ENCODE measurements around the gene ANKRD63.

ANKRD63 gene, protein sequence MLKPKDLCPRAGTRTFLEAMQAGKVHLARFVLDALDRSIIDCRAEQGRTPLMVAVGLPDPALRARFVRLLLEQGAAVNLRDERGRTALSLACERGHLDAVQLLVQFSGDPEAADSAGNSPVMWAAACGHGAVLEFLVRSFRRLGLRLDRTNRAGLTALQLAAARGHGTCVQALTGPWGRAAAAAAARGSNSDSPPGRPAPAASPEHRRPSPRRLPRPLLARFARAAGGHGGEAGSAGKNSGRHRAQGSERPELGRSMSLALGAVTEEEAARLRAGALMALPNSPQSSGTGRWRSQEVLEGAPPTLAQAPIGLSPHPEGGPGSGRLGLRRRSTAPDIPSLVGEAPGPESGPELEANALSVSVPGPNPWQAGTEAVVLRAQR

DNA sequence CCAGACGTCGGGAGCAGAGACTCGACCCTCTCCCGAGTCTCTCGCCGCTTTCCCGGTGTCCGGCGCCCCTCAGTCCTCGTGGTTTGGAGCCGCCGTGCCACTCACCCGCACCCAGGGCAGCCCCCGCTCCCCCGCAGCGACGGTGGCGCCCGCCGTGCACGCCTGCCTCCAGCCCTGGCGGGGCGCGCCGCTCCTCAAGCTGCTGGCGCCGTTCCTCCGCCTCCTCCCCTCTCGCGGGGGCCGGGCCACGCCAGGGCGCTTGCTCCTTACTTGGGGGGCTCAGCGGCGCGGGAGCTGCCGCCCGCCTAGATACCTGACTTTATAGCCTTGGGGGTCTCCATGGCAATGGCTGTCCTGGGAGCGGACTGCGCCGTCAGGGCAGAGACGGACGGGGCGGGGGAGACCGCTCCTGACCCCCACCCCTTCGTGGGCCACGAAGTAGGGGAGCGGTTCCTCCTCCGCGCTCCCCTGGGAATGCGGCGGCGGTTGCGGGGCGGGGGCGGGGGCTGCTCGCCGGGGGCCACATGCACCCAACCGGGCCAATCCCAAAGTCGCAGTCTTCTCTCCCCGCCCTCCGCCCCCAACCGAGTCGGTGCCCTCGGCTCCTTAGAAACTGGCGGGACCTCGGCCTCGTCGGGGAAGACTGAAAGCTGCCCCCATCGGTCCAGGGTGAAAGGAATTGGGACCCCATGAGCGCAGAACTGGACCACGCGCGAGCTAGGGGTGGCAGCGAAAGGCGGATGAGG is at the start of gene ANKRD63:
TSS of gene ANKRD63 (minus strand) at position 196 of the 746 bp plus-strand sequence. CDS start 478 bp downstream, outside the sequence.
- no peak for DNase-seq (ENCODE audit: low read depth)

DNA sequence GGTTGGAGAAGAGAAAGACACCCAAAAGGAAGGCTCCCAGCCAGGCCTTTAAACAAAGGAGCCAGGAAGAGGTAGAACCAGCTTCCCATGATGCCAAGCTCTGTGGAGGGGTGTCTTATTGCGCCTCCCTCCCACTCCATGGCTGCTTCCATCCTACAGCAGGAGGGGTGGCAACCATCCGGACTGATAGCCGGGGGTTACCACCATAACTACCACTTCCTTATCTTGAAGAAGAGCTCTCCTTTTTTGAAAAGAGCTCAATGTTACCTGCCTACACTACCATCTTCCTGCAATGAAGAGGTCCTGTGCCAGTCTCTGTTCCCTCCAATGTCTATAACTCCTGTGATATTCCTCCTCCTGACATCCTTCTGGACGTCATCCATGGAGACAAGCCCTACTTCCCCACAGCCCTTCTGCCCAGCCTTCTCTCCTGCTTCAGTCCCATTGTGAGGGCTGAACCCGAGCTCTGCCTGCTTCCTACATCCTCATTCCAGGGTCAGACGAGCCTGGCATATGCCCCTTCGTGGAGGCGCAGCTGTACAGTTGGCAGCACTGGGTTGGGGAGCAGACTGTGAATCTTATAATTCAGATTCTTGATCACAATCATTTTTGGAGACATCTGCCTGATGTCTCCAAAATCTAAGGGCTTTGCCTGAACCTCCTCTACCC is 49.4 kb upstream of the ANKRD63 start:
- DNase-seq (ENCODE audit: low read depth) = no peak

GRCh38 chr15:40331637-40332036 is 48.8 kb upstream of the ANKRD63 start:
- DNase-seq (ENCODE audit: low read depth) = no peak

DNA sequence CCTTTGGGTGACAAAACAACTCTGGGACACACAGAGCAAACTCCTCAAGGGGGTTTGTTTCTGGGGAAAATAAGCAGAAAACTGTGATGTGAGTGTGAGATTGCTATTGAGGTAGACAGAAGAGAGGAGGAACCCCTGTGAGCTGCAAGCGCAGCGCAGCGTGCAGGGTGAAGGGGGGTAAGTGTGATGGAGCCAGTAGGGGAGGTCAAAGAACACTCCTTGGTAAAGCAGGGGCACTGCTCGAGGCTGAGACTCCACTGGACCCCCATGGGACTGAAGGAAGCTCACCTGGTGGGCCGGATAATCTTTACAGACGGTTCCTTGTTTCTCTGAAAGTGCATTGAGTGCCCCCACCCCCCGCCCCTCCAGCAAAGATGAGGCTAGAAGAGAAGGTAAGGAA is 48.2 kb upstream of the ANKRD63 start:
- DNase-seq (ENCODE audit: low read depth) = no peak

DNA sequence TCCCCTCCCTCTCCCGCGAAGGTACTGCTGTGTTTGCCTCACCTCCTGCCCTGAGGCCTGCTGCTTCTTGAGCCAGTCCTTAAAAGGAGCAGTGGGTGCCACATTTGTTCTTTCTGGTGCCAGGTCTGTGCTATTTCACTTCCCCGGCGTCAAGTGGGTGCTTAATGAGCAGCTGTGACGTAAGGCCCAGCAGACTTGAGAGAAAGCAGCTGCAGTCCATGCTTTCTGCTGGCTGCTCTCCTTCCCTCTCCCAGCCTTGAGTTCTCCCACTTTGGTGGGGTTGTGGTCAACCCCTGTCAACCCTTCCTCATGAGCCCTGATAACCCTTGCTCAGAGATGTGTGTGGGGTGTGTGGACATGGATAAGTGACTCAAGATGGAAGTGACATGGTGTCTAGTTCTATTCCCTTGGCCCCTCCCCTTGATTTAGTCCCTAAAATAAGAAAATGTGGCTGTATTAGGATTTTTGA is 47.5 kb upstream of the ANKRD63 start:
- no peak for DNase-seq (ENCODE audit: low read depth)

DNA sequence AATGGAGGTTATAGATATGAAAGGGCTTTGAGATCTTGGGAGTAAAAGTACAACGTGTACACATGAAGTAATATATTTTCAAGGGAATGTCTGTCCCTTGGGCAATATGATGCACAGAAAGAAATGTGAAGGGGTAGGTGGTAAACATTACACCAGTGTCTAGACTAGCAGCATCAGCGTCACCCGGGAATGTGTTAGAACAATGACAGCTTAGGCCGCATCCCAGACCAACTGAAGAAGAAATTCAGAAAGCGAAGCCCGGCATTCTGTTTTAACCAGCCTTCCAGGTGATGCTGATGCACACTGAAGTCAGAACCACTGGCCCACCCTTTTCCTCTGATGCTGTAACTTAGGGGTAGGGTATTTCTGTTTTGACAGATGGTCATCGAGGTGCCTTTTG is 46.9 kb upstream of the ANKRD63 start:
- DNase-seq (ENCODE audit: low read depth) = no peak

- DNase-seq (ENCODE audit: low read depth) = no peak
Measured at GRCh38 chr15:40328751-40329150, 45.9 kb upstream of the ANKRD63 start.

- DNase-seq (ENCODE audit: low read depth) = no peak
Measured at GRCh38 chr15:40328176-40328575, 45.3 kb upstream of the ANKRD63 start.

DNA sequence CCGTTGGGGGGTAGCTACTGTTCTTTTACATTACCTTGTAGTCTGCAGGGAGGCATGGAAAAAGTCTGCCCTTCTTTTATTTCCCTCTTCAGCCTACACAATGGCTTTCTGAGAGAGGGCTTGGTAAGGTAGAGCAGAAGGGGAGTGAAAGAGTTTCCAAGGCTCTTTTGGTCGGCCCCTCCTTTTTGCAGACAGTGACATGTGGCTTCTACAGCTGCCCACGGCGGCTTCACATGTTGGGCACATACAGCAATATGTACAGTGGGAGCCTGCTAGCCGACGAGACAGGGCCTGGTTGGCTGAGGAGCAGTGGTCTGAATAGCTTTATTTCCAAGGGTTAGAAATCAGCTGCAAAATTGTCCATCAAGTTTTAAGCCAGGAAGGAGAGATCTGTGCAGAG is 44.6 kb upstream of the ANKRD63 start:
- DNase-seq (ENCODE audit: low read depth) = no peak

DNA sequence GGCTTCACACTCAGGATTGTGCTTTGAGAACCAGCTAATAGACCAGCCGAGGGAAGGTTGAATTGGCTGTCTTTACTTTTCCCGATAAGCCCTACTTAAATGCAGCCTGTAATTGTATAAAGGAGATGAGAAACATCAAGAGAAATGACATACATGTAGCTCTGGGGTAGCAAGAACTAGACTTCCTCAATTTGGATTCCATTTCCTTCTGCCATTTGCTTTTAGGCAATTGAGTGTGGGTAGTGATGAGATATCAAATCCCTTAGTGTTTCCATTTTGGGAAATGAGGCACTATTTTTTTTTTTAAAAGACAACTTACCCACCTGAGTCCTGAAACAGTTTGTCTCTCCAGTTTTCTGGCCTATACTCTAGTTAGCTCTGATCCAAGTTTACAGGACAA is 42.8 kb upstream of the ANKRD63 start:
- DNase-seq (ENCODE audit: low read depth) = no peak

GRCh38 chr15:40325188-40325587 is 42.3 kb upstream of the ANKRD63 start:
- no peak for DNase-seq (ENCODE audit: low read depth)

DNA sequence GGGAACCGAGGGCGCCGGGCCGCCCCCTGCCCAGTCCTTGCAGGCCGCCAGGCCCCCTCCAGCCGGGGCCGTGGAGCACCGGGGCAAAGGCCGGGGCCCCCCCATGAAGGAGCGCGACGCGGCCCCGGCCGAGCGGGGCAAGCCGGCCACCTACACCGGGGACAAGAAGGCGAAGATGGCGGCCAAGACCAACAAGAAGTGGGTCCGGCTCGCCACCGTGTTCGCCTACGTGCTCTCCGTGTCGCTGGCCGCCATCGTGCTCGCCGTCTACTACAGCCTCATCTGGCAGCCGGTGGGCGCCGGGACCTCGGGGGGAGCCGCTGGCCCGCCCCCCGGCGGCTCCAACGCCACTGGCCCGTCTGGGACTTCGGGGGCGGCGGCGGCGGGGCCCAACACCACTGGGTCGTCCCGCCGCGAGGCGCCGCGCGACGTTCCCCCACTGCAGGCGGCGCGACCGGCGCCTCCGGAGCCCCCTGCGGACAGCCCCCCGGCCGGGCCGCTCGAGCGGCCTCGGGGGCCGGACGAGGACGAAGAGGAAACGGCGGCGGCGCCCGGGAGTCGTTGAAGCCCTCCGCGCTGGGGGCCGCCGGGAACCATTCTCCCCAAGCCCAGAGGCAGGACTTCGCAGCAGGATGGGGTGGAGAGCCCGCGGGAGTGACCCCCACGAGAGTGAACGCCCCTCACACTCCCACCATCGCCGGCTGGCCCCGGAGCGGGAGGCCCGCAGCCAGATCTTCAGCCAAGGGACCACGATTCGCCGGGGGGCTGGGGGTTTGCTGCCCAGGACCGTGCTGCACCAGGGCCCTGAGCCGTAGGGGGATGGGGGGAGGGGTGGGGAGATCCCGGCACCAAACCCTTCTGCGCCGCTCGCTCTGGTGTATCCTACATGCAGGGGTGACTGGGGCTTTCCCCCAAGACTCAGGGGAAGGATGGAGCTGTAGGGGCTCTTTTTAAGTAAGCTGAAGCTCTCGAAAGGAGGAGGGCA is 41.4 kb upstream of the ANKRD63 start:
- DNase-seq (ENCODE audit: low read depth) = no peak

- no peak for DNase-seq (ENCODE audit: low read depth)
Measured at GRCh38 chr15:40323239-40323952, 40.5 kb upstream of the ANKRD63 start, which contains the start of gene INAFM2. Gene INAFM2, plus strand, starts transcription at chr15:40323692. Its CDS starts 364 bp downstream, at chr15:40324056.

- DNase-seq (ENCODE audit: low read depth) = no peak
Measured at GRCh38 chr15:40322531-40323238, 39.8 kb upstream of the ANKRD63 start.

DNA sequence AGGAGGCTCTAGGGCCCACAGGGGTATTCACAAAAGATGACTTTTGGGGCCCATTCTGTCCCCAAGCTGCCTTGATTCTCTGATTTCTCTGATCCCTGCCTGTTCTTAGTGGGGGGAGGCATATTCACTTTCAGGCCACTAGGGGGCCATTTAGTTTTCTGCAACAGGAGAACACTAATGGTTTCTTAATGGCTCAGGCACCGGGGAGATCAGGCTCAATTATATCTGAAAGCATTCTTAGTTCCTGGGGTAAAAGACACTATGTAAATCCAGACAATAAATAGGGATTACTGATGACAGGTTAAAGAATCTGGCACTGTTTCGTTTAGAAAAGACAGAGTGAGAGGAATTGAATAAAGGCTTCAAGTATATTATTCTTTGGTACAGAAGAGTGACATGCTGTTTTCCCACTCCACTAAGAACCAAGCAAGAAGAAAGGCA is 38.1 kb upstream of the ANKRD63 start:
- DNase-seq (ENCODE audit: low read depth) = no peak

GRCh38 chr15:40320409-40320808 is 37.5 kb upstream of the ANKRD63 start:
- DNase-seq (ENCODE audit: low read depth) = no peak

- no peak for DNase-seq (ENCODE audit: low read depth)
Measured at GRCh38 chr15:40317580-40317979, 34.7 kb upstream of the ANKRD63 start.

DNA sequence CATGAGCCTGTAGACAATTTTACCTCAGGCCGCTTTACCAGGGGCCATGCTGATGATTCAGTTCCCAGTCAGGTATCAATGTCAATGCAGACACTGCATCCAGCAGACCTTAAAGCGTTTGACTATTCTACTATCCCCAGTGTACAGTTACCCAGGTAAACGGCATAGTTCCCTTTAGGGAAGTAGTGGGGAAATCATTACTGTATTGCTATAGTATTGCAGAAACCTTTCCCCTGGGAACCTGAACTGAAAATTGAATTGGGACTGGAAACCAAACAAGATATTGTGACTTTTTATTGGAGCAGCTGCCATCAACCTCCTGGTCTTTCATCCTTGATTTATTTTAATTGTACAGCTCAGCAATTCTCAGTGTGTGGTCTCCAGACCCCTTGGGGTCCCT is 34.1 kb upstream of the ANKRD63 start:
- no peak for DNase-seq (ENCODE audit: low read depth)

DNA sequence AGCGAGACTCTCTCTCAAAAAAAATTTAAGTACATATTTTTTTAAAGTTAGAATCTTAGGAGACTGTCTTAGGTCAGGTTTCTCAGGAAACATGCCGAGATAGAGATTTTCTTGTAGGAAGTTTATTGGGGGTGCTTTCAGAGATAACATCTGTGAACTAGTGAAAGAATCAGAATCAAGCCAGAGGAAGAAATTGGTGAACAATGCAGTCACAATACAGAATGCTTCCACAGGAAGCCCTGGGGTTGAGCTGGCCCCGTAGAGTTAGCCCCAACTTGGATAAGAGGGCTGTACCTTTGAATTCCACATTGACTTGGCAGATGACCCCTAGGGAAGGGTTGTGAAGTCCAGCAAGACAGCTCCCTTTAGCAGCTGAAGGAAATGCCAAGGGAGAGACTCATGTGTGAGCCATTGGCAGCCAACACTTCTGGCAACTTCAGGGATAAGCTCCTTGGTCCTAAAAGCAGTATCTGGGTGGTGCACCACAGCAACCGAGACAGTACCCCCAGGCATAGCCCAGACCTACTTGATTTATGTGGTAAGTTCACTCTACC is 31.9 kb upstream of the ANKRD63 start:
- no peak for DNase-seq (ENCODE audit: low read depth)
